Pancreas (tissue), 10 donors: Measurements from ENCODE around the gene R3HDM4. TPM values are rescaled to one million over a fixed set of nuclear protein-coding genes. Genes with fewer than 3 reads are reported as not detected.

ENCODE experiments used
- ATAC-seq, 4 donors: fragments of 200-7000 bp; cut with Tn5 transposase; one replicate each; pipeline versions ENCODE4 v1.8.0 to v1.9.1; 2020; ENCODE audit warnings: mild to moderate bottlenecking in 4 of 4, moderate library complexity in 4 of 4
- DNase-seq, 6 donors: peaks; one replicate each; pipeline ENCODE4 v3.0.0-alpha.2; 2020
- FAIRE-seq: peaks from 2 replicates; lab custom pipeline; 2012; peaks lifted over from hg19 to GRCh38; lab: Jason Lieb, UNC
- H3K27ac ChIP-seq, 4 donors: fragments of 200-600 bp; sonication (generic); 1 replicate in 3 of 4; 2 replicates in 1 of 4; pipeline versions ENCODE4 v1.5.0 to v1.8.0; 2020
- H3K27me3 ChIP-seq, 4 donors: fragments of 200-600 bp; one replicate each; pipeline ENCODE4 v1.8.0; 2021
- H3K36me3 ChIP-seq, 3 donors: fragments of 200-600 bp; sonication (generic) in 1 of 3; one replicate each; pipeline versions ENCODE4 v1.5.0 to v1.8.0; 2020 to 2021
- H3K4me1 ChIP-seq, 3 donors: fragments of 200-600 bp; one replicate each; pipeline ENCODE4 v1.8.0; 2021
- H3K4me3 ChIP-seq, 4 donors: fragments of 200-600 bp; sonication (generic) in 2 of 4; one replicate each; pipeline versions ENCODE4 v1.5.0 to v1.8.0; 2020 to 2021
- H3K9me3 ChIP-seq, 4 donors: fragments of 200-600 bp; one replicate each; pipeline ENCODE4 v1.8.0; 2021
- CTCF ChIP-seq, 4 donors: fragments of 200-600 bp; sonication (generic) in 3 of 4; IDR thresholded peaks; one replicate each; pipeline versions ENCODE4 v1.5.0 to v1.8.0; 2021; ENCODE audit warnings: antibody characterized with exemption in 4 of 4
- WGBS, 2 donors: extraction: QIAGEN DNeasy Blood & Tissue Kit; methylation state at CpG; one replicate each; pipeline ENCODE4 v1.1.7; 2013; 5-methylcytosine and 5-hydroxymethylcytosine counted together
- intact Hi-C, 3 donors: fragments of 100-400 bp; cut with DNase I; formaldehyde crosslinking; loops; one replicate each; pipeline versions ENCODE4 v1.11.1 to v1.14.2; 2022
- polyA plus RNA-seq, 2 donors: library from polyadenylated mRNA; stranded (reverse); fragments of 200-250 nt; gene quantifications; one replicate each; pipeline ENCODE4 v1.2.3, GENCODE V29; 2013
- total RNA-seq, 6 donors: library from RNA; stranded (reverse); fragmentation: NEBNext Ultra II Directional in 4 of 6; extraction: Animal tissue kit (Norgen Biotek cat#: 25700) in 4 of 6; gene quantifications; one replicate each; pipeline versions ENCODE4 v1.2.1 to v1.2.4, GENCODE V29; 2021 to 2023
- donor health status: healthy with polysubstance abuse.
- donor health status: DM: no; HTN: no; CAD: no; lungs with moderate emphysema.
- donor health status: DM: no; HTN: no; CAD: no.
- donor health status: control.
- donor health status: control.
- donor health status: Bipolar disorder and iron deficiency.
- donor health status: DM: yes; HTN: yes; CAD: no.
- donor health status: DM: no; HTN: no; CAD: no.
- donor health status: DM: no; HTN: no; CAD: no.
- donor health status: DM: yes; HTN: yes; CAD: no.

The R3HDM4 gene
- total and polyA plus RNA-seq, 8 donors = 21.6 to 57.2 (median 31.8) TPM

GRCh38 chr19:939922-940321 is 26.9 kb upstream of the R3HDM4 start:
- WGBS, 2 donors = 95 to 99% methylated on average over 7 of the region's 7 CpGs
- H3K4me1 ChIP-seq = peaks cover 22 to 36% (median 22%) of the 10 kb centered on the region in 3 donors
- intact Hi-C loops = loop anchor here in 1 of 3 donors (5.0 kb wide), 1 partner anchor 37 kb away; no protein-coding TSS in a partner anchor
- peak in 1 of 6 donors; percentile 70 for DNase-seq
- no peak for ATAC-seq
- no peak for FAIRE-seq
- no peaks in the 10 kb centered on the region for H3K27me3 ChIP-seq
- H3K36me3 ChIP-seq = no peaks in the 10 kb centered on the region
- peak overlapping the region in 1 of 4 donors; percentile 36 for H3K4me3 ChIP-seq
- no peak for TF ChIP-seq CTCF (IDR thresholded peaks at IDR 0.05)
- H3K9me3 ChIP-seq = no peaks in the 10 kb centered on the region
- peak overlapping the region; percentile 83 to 94 (median 86) for H3K27ac ChIP-seq

GRCh38 chr19:939439-939838 is 26.4 kb upstream of the R3HDM4 start:
- H3K36me3 ChIP-seq = no peaks in the 10 kb centered on the region
- no peak overlapping the region for H3K4me3 ChIP-seq
- H3K27me3 ChIP-seq = no peaks in the 10 kb centered on the region
- intact Hi-C loops = no loop called here
- WGBS, 2 donors = 84 to 85% methylated on average over 22 of the region's 22 CpGs
- H3K27ac ChIP-seq = peak overlapping the region in 1 of 4 donors; percentile 94
- no peaks in the 10 kb centered on the region for H3K9me3 ChIP-seq
- DNase-seq (no peak), ATAC-seq (no peak), FAIRE-seq (no peak)
- H3K4me1 ChIP-seq = peaks cover 24 to 39% (median 25%) of the 10 kb centered on the region in 3 donors
- TF ChIP-seq CTCF (IDR thresholded peaks at IDR 0.05) = no peak

- peak in 1 of 6 donors; percentile 73 for DNase-seq
- no peak overlapping the region for H3K4me3 ChIP-seq
- no peak for FAIRE-seq
- no peak for ATAC-seq
- intact Hi-C loops = no loop called here
- no peak for TF ChIP-seq CTCF (IDR thresholded peaks at IDR 0.05)
- H3K36me3 ChIP-seq = no peaks in the 10 kb centered on the region
- H3K27ac ChIP-seq = no peak overlapping the region
- 62 to 63% methylated on average over 23 of the region's 23 CpGs for WGBS, 2 donors
- no peaks in the 10 kb centered on the region for H3K9me3 ChIP-seq
- H3K4me1 ChIP-seq = peaks cover 32 to 48% (median 35%) of the 10 kb centered on the region in 3 donors
- H3K27me3 ChIP-seq = no peaks in the 10 kb centered on the region
Observed at GRCh38 chr19:938233-938923, 25.4 kb upstream of the R3HDM4 start.

DNA sequence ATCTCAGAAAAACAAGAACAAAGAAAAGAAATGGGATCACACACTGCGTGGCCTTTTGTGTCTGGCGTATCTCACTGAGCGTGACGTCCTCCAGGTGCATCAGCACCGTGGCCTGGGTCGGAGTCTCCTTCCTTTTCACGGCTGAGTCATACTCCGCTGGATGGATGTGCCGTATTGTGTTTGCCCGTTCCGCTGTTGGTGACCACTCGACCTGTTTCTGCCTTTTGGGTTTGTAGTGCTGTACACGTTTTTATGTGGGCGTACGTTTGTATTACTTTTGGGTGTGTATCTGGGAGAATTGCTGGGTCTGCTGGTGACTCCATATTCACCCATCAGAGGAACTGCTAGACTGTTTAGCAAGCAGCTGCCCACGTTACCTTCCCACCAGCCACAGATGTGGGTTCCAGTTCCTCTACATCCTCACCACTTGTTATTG is 24.3 kb upstream of the R3HDM4 start:
- H3K9me3 ChIP-seq = no peaks in the 10 kb centered on the region
- no peak overlapping the region for H3K27ac ChIP-seq
- H3K4me1 ChIP-seq = peaks cover 32 to 58% (median 41%) of the 10 kb centered on the region in 3 donors
- no peak overlapping the region for H3K4me3 ChIP-seq
- WGBS, 2 donors = 94% methylated on average over 16 of the region's 16 CpGs
- no peak for ATAC-seq
- FAIRE-seq = no peak
- intact Hi-C loops = no loop called here
- no peak for DNase-seq
- H3K36me3 ChIP-seq = no peaks in the 10 kb centered on the region
- H3K27me3 ChIP-seq = no peaks in the 10 kb centered on the region
- no peak for TF ChIP-seq CTCF (IDR thresholded peaks at IDR 0.05)

- Histone ChIP-seq H3K9me3 (no peaks in the 10 kb centered on the region), H3K27me3 (no peaks in the 10 kb centered on the region), H3K36me3 (no peaks in the 10 kb centered on the region), H3K4me1 (peaks cover 30 to 49% (median 37%) of the 10 kb centered on the region in 3 donors), H3K27ac (no peak overlapping the region), H3K4me3 (no peak overlapping the region)
- intact Hi-C loops = no loop called here
- FAIRE-seq (no peak), ATAC-seq (no peak), DNase-seq (no peak)
- no peak for TF ChIP-seq CTCF (IDR thresholded peaks at IDR 0.05)
- WGBS, 2 donors = 95% methylated on average over 10 of the region's 10 CpGs
Observed at GRCh38 chr19:936175-936546, 23.1 kb upstream of the R3HDM4 start.
